Sigmoid colon (tissue), 7 donors: ENCODE measurements around the gene TP73. TPM values are rescaled to one million over a fixed set of nuclear protein-coding genes. Genes with fewer than 3 reads are reported as not detected.

Source experiments
- DNase-seq: peaks from one replicate; pipeline ENCODE4 v3.0.0-alpha.2; 2019
- H3K27ac ChIP-seq, 4 donors: fragments of 200-600 bp; sonication (generic); one replicate each; pipeline ENCODE4 v1.5.1; 2016 to 2019; ENCODE audit warnings: mild to moderate bottlenecking in 1 of 4
- H3K27me3 ChIP-seq, 3 donors: fragments of 200-600 bp; sonication (generic); one replicate each; pipeline ENCODE4 v1.5.1; 2019; ENCODE audit warnings: mild to moderate bottlenecking in 1 of 3
- H3K36me3 ChIP-seq, 4 donors: fragments of 200-600 bp; sonication (generic); one replicate each; pipeline ENCODE4 v1.5.1; 2016 to 2019
- H3K4me1 ChIP-seq, 4 donors: fragments of 200-600 bp; sonication (generic); one replicate each; pipeline ENCODE4 v1.5.1; 2017 to 2019
- H3K4me3 ChIP-seq, 4 donors: fragments of 200-600 bp; sonication (generic); one replicate each; pipeline ENCODE4 v1.5.1; 2017 to 2019; ENCODE audit warnings: mild to moderate bottlenecking in 2 of 4, moderate library complexity in 1 of 4
- H3K9me3 ChIP-seq, 4 donors: fragments of 200-600 bp in 3 of 4; sonication (generic) in 3 of 4; one replicate each; pipeline versions ENCODE4 v1.5.1 to v1.6.1; 2013 to 2019
- CTCF ChIP-seq, 4 experiments: fragments of 450-650 bp in 3 of 4; fragments of 200-600 bp in 1 of 4; IDR thresholded peaks; one replicate each; pipeline ENCODE4 v1.5.1; 2016 to 2019; ENCODE audit warnings: antibody characterized with exemption in 4 of 4, mild to moderate bottlenecking in 3 of 4, moderate library complexity in 2 of 4
- EP300 ChIP-seq, 4 donors: sonication (generic); formaldehyde crosslinking; IDR thresholded peaks; one replicate each; pipeline ENCODE4 v1.6.1; 2017; ENCODE audit warnings: antibody characterized with exemption in 4 of 4
- POLR2A ChIP-seq, 2 donors: fragments of 450-650 bp; IDR thresholded peaks; one replicate each; pipeline ENCODE4 v1.6.1; 2016; ENCODE audit warnings: antibody characterized with exemption in 2 of 2, mild to moderate bottlenecking in 2 of 2, moderate library complexity in 2 of 2
- POLR2AphosphoS5 ChIP-seq, 4 donors: sonication (generic); formaldehyde crosslinking; IDR thresholded peaks; one replicate each; pipeline ENCODE4 v1.6.1; 2017; ENCODE audit warnings: antibody characterized with exemption in 4 of 4
- WGBS, 2 donors: extraction: QIAGEN DNeasy Blood & Tissue Kit; methylation state at CpG; one replicate each; pipeline ENCODE4 v1.1.7; 2013; 5-methylcytosine and 5-hydroxymethylcytosine counted together
- intact Hi-C: fragments of 100-400 bp; cut with DNase I; formaldehyde crosslinking; loops from one replicate; pipeline ENCODE4 v1.15.1; 2023
- polyA plus RNA-seq, 3 donors: library from polyadenylated mRNA; stranded (reverse); fragments of 200-250 nt; gene quantifications; one replicate each; pipeline ENCODE4 v1.2.3, GENCODE V29; 2013
- total RNA-seq, 4 donors: library from RNA; depleted of rRNA; stranded (reverse); fragments of >200 nt; gene quantifications; one replicate each; pipeline ENCODE4 v1.1.0, GENCODE V29; 2016
- donor health status: healthy with polysubstance abuse.
- donor health status: Bipolar disorder and iron deficiency.
- donor health status: healthy.

Gene TP73
- total and polyA plus RNA-seq, 7 donors: 0.22 to 0.69 TPM; not detected in 5

- 93% methylated on average over 23 of the region's 23 CpGs for WGBS, 2 donors
- no peak overlapping the region for H3K4me3 ChIP-seq
- H3K36me3 ChIP-seq: peaks cover 21 to 63% (median 51%) of the 10 kb centered on the region in 4 donors
- intact Hi-C loops: no loop called here
- H3K9me3 ChIP-seq: no peaks in the 10 kb centered on the region
- H3K27me3 ChIP-seq: no peaks in the 10 kb centered on the region
- peaks cover 0 to 15% (median 8%) of the 10 kb centered on the region in 4 donors for H3K4me1 ChIP-seq
- DNase-seq: no peak
- TF ChIP-seq EP300 (IDR thresholded peaks at IDR 0.05) (no peak), POLR2AphosphoS5 (IDR thresholded peaks at IDR 0.05) (no peak), CTCF (IDR thresholded peaks at IDR 0.05) (no peak), POLR2A (IDR thresholded peaks at IDR 0.05) (no peak)
- H3K27ac ChIP-seq: no peak overlapping the region
Measured at GRCh38 chr1:3779265-3779911, 127.1 kb downstream of the TP73 start.

- no peaks in the 10 kb centered on the region for H3K9me3 ChIP-seq
- no peaks in the 10 kb centered on the region for H3K27me3 ChIP-seq
- H3K4me1 ChIP-seq: peaks cover 0 to 15% (median 8%) of the 10 kb centered on the region in 4 donors
- WGBS, 2 donors: 94 to 95% methylated on average over 20 of the region's 20 CpGs
- H3K27ac ChIP-seq: no peak overlapping the region
- TF ChIP-seq POLR2AphosphoS5 (IDR thresholded peaks at IDR 0.05): no peak
- TF ChIP-seq EP300 (IDR thresholded peaks at IDR 0.05): no peak
- no peak for TF ChIP-seq POLR2A (IDR thresholded peaks at IDR 0.05)
- TF ChIP-seq CTCF (IDR thresholded peaks at IDR 0.05): no peak
- no peak overlapping the region for H3K4me3 ChIP-seq
- intact Hi-C loops: no loop called here
- DNase-seq: no peak
- H3K36me3 ChIP-seq: peaks cover 22 to 69% (median 57%) of the 10 kb centered on the region in 4 donors
Measured at GRCh38 chr1:3779912-3780416, 127.6 kb downstream of the TP73 start.

GRCh38 chr1:3780901-3781300, 128.6 kb downstream of the TP73 start:
- H3K9me3 ChIP-seq: no peaks in the 10 kb centered on the region
- peaks cover 22 to 78% (median 65%) of the 10 kb centered on the region in 4 donors for H3K36me3 ChIP-seq
- no peak overlapping the region for H3K27ac ChIP-seq
- H3K27me3 ChIP-seq: no peaks in the 10 kb centered on the region
- 89 to 94% methylated on average over 21 of the region's 21 CpGs for WGBS, 2 donors
- H3K4me1 ChIP-seq: peaks cover 0 to 6% (median 2%) of the 10 kb centered on the region in 4 donors
- TF ChIP-seq EP300 (IDR thresholded peaks at IDR 0.05) (no peak), POLR2AphosphoS5 (IDR thresholded peaks at IDR 0.05) (no peak), POLR2A (IDR thresholded peaks at IDR 0.05) (no peak)
- no peak for DNase-seq
- no peak overlapping the region for H3K4me3 ChIP-seq
- intact Hi-C loops: no loop called here

GRCh38 chr1:3783651-3784474, 131.5 kb downstream of the TP73 start:
- DNase-seq: no peak
- TF ChIP-seq CTCF (IDR thresholded peaks at IDR 0.05) (no peak), EP300 (IDR thresholded peaks at IDR 0.05) (no peak), POLR2AphosphoS5 (IDR thresholded peaks at IDR 0.05) (no peak), POLR2A (IDR thresholded peaks at IDR 0.05) (no peak)
- H3K9me3 ChIP-seq: no peaks in the 10 kb centered on the region
- intact Hi-C loops: no loop called here
- H3K27ac ChIP-seq: no peak overlapping the region
- H3K27me3 ChIP-seq: no peaks in the 10 kb centered on the region
- H3K36me3 ChIP-seq: peaks cover 28 to 94% (median 82%) of the 10 kb centered on the region in 4 donors
- no peak overlapping the region for H3K4me3 ChIP-seq
- no peaks in the 10 kb centered on the region for H3K4me1 ChIP-seq
- 94 to 95% methylated on average over 30 of the region's 30 CpGs for WGBS, 2 donors

- Histone ChIP-seq H3K4me3 (no peak overlapping the region), H3K27me3 (no peaks in the 10 kb centered on the region), H3K9me3 (no peaks in the 10 kb centered on the region), H3K36me3 (peaks cover 24 to 92% (median 73%) of the 10 kb centered on the region in 4 donors), H3K27ac (no peak overlapping the region), H3K4me1 (peaks cover 0 to 6% (median 0%) of the 10 kb centered on the region in 4 donors)
- intact Hi-C loops: no loop called here
- 51 to 81% methylated on average over 13 of the region's 13 CpGs for WGBS, 2 donors
- DNase-seq: no peak
- no peak for TF ChIP-seq CTCF (IDR thresholded peaks at IDR 0.05)
- TF ChIP-seq POLR2AphosphoS5 (IDR thresholded peaks at IDR 0.05): no peak
- TF ChIP-seq POLR2A (IDR thresholded peaks at IDR 0.05): no peak
- TF ChIP-seq EP300 (IDR thresholded peaks at IDR 0.05): no peak
Measured at GRCh38 chr1:3785045-3785444, 132.7 kb downstream of the TP73 start.
